HG03442 (cell line): ENCODE data around the gene TBCCD1.
"Not testable (repeated sequence)": the region's sequence is repeated elsewhere in the genome, so short reads cannot be mapped to it uniquely, and the experiment has no call there.

Experiments
- ATAC-seq: cut with Tn5 transposase; IDR thresholded peaks from one replicate; pipeline ENCODE4 v1.9.1; 2021; ENCODE audit warnings: mild to moderate bottlenecking, moderate library complexity; ENCODE audit not compliant: unreplicated experiment

The TBCCD1 gene

GRCh38 chr3:186552408-186553031 is 14.6 kb downstream of the TBCCD1 start:
- ATAC-seq = no peak

GRCh38 chr3:186551387-186551786 is 15.8 kb downstream of the TBCCD1 start:
- ATAC-seq = no peak

GRCh38 chr3:186549497-186549896 is 17.6 kb downstream of the TBCCD1 start:
- no peak for ATAC-seq

GRCh38 chr3:186544281-186544680 is 22.9 kb downstream of the TBCCD1 start, which contains the start of gene CRYGS:
CRYGS (minus strand) TSS chr3:186544380; CDS start chr3:186544326, 54 bp downstream.
- ATAC-seq = no peak

GRCh38 chr3:186540835-186541226 is 26.3 kb downstream of the TBCCD1 start:
- no peak for ATAC-seq

GRCh38 chr3:186540221-186540834 is 26.8 kb downstream of the TBCCD1 start:
- peak; percentile 63 for ATAC-seq

GRCh38 chr3:186538779-186539178 is 28.4 kb downstream of the TBCCD1 start:
- no peak for ATAC-seq

- no peak for ATAC-seq
Measured at GRCh38 chr3:186536883-186537844, 30.0 kb downstream of the TBCCD1 start.

GRCh38 chr3:186534113-186534669 is 32.9 kb downstream of the TBCCD1 start:
- ATAC-seq = peak; percentile 81

- peak; percentile 48 for ATAC-seq
Measured at GRCh38 chr3:186532598-186533072, 34.5 kb downstream of the TBCCD1 start.

GRCh38 chr3:186531694-186532093 is 35.4 kb downstream of the TBCCD1 start:
- ATAC-seq = not testable (repeated sequence)

- no peak for ATAC-seq
Measured at GRCh38 chr3:186530415-186530814, 36.7 kb downstream of the TBCCD1 start.

- ATAC-seq = no peak
Measured at GRCh38 chr3:186529201-186529999, 37.7 kb downstream of the TBCCD1 start.

GRCh38 chr3:186526256-186526606 is 40.9 kb downstream of the TBCCD1 start:
- ATAC-seq = no peak

GRCh38 chr3:186525369-186526255 is 41.5 kb downstream of the TBCCD1 start:
- no peak for ATAC-seq

- no peak for ATAC-seq
Measured at GRCh38 chr3:186524616-186525015, 42.5 kb downstream of the TBCCD1 start.

GRCh38 chr3:186523434-186523833 is 43.7 kb downstream of the TBCCD1 start:
- ATAC-seq = no peak

GRCh38 chr3:186523022-186523421 is 44.1 kb downstream of the TBCCD1 start:
- no peak for ATAC-seq
